ENCODE data around the gene UBR3. TPM values are rescaled to one million over a fixed set of nuclear protein-coding genes. Genes with fewer than 3 reads are reported as not detected.
"Not testable (repeated sequence)": the region's sequence is repeated elsewhere in the genome, so short reads cannot be mapped to it uniquely, and the experiment has no call there.

The UBR3 gene
- polyA plus RNA-seq, 4 donors: 8.1 to 21.6 (median 10.1) TPM

GRCh38 chr2:170121689-170122088, 294.4 kb downstream of the UBR3 start:
- Histone ChIP-seq H3K4me3 (ENCODE audit: low read depth in 1 of 3, low read length in 3 of 3) (no peak overlapping the region), H3K9me3 (ENCODE audit: control insufficient read depth in 2 of 2, insufficient read depth in 1 of 2, low read depth in 1 of 2, low read length in 1 of 2) (peaks cover 0 to 20% of the 10 kb centered on the region in 2 donors), H3K27me3 (ENCODE audit: control insufficient read depth in 3 of 3, insufficient read depth in 3 of 3, low read length in 3 of 3) (no peaks in the 10 kb centered on the region), H3K4me1 (ENCODE audit: control insufficient read depth in 3 of 3, insufficient read depth in 2 of 3, low read depth in 1 of 3, low read length in 2 of 3) (no peaks in the 10 kb centered on the region), H3K27ac (ENCODE audit: low read depth in 1 of 3, low read length in 2 of 3) (no peak overlapping the region), H3K36me3 (ENCODE audit: control insufficient read depth in 3 of 3, insufficient read depth in 2 of 3, low read depth in 1 of 3, low read length in 3 of 3) (no peaks in the 10 kb centered on the region)
- no peak for FAIRE-seq
- WGBS, 3 donors: 94 to 100% (median 97%) methylated on average over 1 of the region's 1 CpG
- DNase-seq: no peak

GRCh38 chr2:170122883-170123547, 295.8 kb downstream of the UBR3 start:
- H3K9me3 ChIP-seq (ENCODE audit: control insufficient read depth in 2 of 2, insufficient read depth in 1 of 2, low read depth in 1 of 2, low read length in 1 of 2): peaks cover 0 to 20% of the 10 kb centered on the region in 2 donors
- no peak overlapping the region for H3K4me3 ChIP-seq (ENCODE audit: low read depth in 1 of 3, low read length in 3 of 3)
- no peaks in the 10 kb centered on the region for H3K4me1 ChIP-seq (ENCODE audit: control insufficient read depth in 3 of 3, insufficient read depth in 2 of 3, low read depth in 1 of 3, low read length in 2 of 3)
- H3K27ac ChIP-seq (ENCODE audit: low read depth in 1 of 3, low read length in 2 of 3): no peak overlapping the region
- H3K27me3 ChIP-seq (ENCODE audit: control insufficient read depth in 3 of 3, insufficient read depth in 3 of 3, low read length in 3 of 3): no peaks in the 10 kb centered on the region
- no peaks in the 10 kb centered on the region for H3K36me3 ChIP-seq (ENCODE audit: control insufficient read depth in 3 of 3, insufficient read depth in 2 of 3, low read depth in 1 of 3, low read length in 3 of 3)
- FAIRE-seq: no peak
- no peak for DNase-seq

- H3K9me3 ChIP-seq (ENCODE audit: control insufficient read depth in 2 of 2, insufficient read depth in 1 of 2, low read depth in 1 of 2, low read length in 1 of 2): peaks cover 0 to 20% of the 10 kb centered on the region in 2 donors
- H3K4me1 ChIP-seq (ENCODE audit: control insufficient read depth in 3 of 3, insufficient read depth in 2 of 3, low read depth in 1 of 3, low read length in 2 of 3): no peaks in the 10 kb centered on the region
- DNase-seq (peak in 1 of 2 donors; percentile 12), FAIRE-seq (no peak)
- H3K36me3 ChIP-seq (ENCODE audit: control insufficient read depth in 3 of 3, insufficient read depth in 2 of 3, low read depth in 1 of 3, low read length in 3 of 3): no peaks in the 10 kb centered on the region
- 48 to 65% (median 57%) methylated on average over 2 of the region's 2 CpGs for WGBS, 3 donors
- H3K27me3 ChIP-seq (ENCODE audit: control insufficient read depth in 3 of 3, insufficient read depth in 3 of 3, low read length in 3 of 3): no peaks in the 10 kb centered on the region
- H3K27ac ChIP-seq (ENCODE audit: low read depth in 1 of 3, low read length in 2 of 3): no peak overlapping the region
- no peak overlapping the region for H3K4me3 ChIP-seq (ENCODE audit: low read depth in 1 of 3, low read length in 3 of 3)
Observed at GRCh38 chr2:170123593-170123992, 296.3 kb downstream of the UBR3 start.

GRCh38 chr2:170126138-170126728, 299.0 kb downstream of the UBR3 start:
- H3K36me3 ChIP-seq (ENCODE audit: control insufficient read depth in 3 of 3, insufficient read depth in 2 of 3, low read depth in 1 of 3, low read length in 3 of 3); H3K9me3 ChIP-seq (ENCODE audit: control insufficient read depth in 2 of 2, insufficient read depth in 1 of 2, low read depth in 1 of 2, low read length in 1 of 2); FAIRE-seq; H3K27ac ChIP-seq (ENCODE audit: low read depth in 1 of 3, low read length in 2 of 3); H3K4me1 ChIP-seq (ENCODE audit: control insufficient read depth in 3 of 3, insufficient read depth in 2 of 3, low read depth in 1 of 3, low read length in 2 of 3); H3K4me3 ChIP-seq (ENCODE audit: low read depth in 1 of 3, low read length in 3 of 3); DNase-seq; H3K27me3 ChIP-seq (ENCODE audit: control insufficient read depth in 3 of 3, insufficient read depth in 3 of 3, low read length in 3 of 3): not testable (repeated sequence)
- WGBS, 3 donors: 75 to 82% (median 76%) methylated on average over 8 of the region's 8 CpGs

Other genes starting within 250 kb of the UBR3 start
- gene PPIG, start 243.1 kb upstream of the UBR3 start, polyA plus RNA-seq: 10 to 100 TPM; 33.5 to 72.9 (median 50.8) TPM
- gene CFAP210, start 133.0 kb upstream of the UBR3 start, polyA plus RNA-seq: under 1 TPM in 2 of 4 donors, not detected in 2; 0.09 to 0.27 TPM
- 10 to 100 TPM in 1 of 4 donors, 1 to 10 TPM in 3; 3.8 to 22.1 (median 5.3) TPM for gene PHOSPHO2, start 133.0 kb upstream of the UBR3 start, polyA plus RNA-seq
- gene KLHL23, start 93.6 kb upstream of the UBR3 start, polyA plus RNA-seq: 10 to 100 TPM in 1 of 4 donors, 1 to 10 TPM in 3; 3.2 to 37.6 (median 5.4) TPM
- 100 to 1,000 TPM in 1 of 4 donors, 10 to 100 TPM in 3; 47.6 to 115 (median 67.4) TPM for gene SSB, start 28.6 kb upstream of the UBR3 start, polyA plus RNA-seq
- 10 to 100 TPM; 44.3 to 75.8 (median 51.2) TPM for gene METTL5, start 2.5 kb upstream of the UBR3 start, polyA plus RNA-seq